ENCODE measurements around the gene ASB7.
"Not testable (repeated sequence)": the region's sequence is repeated elsewhere in the genome, so short reads cannot be mapped to it uniquely, and the experiment has no call there.

Gene ASB7

DNA sequence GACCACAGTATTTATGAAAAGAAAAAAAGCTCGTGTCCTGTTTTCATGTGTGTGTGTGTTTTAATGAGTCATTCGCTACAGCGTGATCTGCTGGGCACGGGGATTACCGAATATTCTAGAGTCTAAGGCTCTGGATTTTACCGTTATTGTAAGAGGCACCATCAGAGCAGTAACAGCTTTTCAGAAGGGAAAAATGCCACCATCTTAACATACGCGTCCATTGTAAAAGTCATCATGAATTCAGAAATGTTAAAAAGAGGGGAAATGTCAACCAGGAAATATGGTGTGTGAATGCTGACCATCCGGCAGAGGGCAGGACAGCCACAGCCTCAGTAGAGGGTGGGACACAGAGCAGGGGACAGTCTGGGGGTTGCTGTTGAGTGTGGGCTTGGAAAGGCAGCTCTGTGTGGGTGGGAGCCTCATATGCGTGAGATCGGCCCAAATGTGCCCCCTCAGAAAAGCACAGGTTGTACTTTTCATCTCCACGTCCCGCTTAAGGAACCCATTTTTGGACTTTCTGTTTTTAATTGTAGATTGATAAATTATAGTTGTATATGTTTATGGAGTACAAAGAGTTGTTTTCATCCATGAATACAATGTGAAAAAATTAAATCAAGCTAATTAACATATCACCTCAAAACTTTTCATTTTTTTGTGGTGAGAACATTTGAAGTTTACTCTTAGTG is 69.6 kb downstream of the ASB7 start:
- Histone ChIP-seq H3K4me3 (ENCODE audit: low read length) (peak overlapping the region; percentile 61), H3K27me3 (ENCODE audit: control insufficient read depth, insufficient read depth, low read length) (no peaks in the 10 kb centered on the region), H3K4me1 (ENCODE audit: control insufficient read depth, insufficient read depth, low read length) (peaks cover 13% of the 10 kb centered on the region)

DNA sequence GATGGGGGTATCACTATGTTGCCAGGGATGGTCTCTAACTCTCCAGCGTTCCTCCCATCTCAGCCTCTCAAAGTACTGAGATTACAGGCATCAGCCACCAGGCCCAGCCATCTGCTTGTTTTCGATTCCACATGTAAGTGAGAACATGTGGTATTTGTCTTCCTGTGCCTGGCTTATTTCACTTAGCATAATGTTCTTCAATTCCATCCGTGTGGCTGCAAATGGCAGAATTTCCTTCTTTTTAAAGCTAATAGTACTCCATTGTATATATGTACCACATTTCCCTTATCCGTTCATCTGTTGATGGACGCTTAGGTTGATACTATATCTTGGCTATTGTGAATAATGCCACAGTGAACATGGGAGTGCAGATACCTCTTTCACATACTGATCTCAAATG is 70.6 kb downstream of the ASB7 start:
- Histone ChIP-seq H3K4me1 (ENCODE audit: control insufficient read depth, insufficient read depth, low read length) (peaks cover 13% of the 10 kb centered on the region), H3K27me3 (ENCODE audit: control insufficient read depth, insufficient read depth, low read length) (no peaks in the 10 kb centered on the region), H3K9ac (ENCODE audit: low read depth, low read length) (no peak overlapping the region), H3K4me3 (ENCODE audit: low read length) (no peak overlapping the region), H3K4me2 (ENCODE audit: low read length) (no peak overlapping the region), H3K36me3 (ENCODE audit: insufficient read depth, low read length) (no peaks in the 10 kb centered on the region), H3K9me3 (replicated peaks; ENCODE audit: low read length) (no peaks in the 10 kb centered on the region)

More for the DNA sequence above, 69.6 kb downstream of the ASB7 start:
- Histone ChIP-seq H3K36me3 (ENCODE audit: insufficient read depth, low read length) (no peaks in the 10 kb centered on the region), H3K9ac (ENCODE audit: low read depth, low read length) (peak overlapping the region; percentile 62), H3K9me3 (replicated peaks; ENCODE audit: low read length) (no peaks in the 10 kb centered on the region), H3K4me2 (ENCODE audit: low read length) (peak overlapping the region; percentile 79)

DNA sequence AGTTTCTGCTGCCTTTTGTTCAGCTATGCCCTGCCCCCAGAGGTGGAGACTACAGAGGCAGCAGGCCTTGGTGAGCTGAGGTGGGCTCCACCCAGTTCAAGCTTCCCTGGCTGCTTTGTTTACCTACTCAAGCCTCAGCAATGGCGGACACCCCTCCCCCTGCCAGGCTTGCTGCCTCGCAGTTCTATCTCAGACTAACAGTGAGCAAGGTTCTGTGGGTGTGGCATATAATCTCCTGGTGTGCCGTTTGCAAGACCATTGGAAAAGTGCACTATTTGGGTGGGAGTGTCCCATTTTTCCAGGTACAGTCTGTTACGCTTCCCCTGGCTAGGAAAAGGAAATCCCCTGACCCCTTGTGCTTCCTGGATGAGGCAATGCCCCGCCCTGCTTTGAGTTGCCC is 76.8 kb downstream of the ASB7 start:
- H3K4me2 ChIP-seq (ENCODE audit: low read length); H3K9ac ChIP-seq (ENCODE audit: low read depth, low read length); H3K4me3 ChIP-seq (ENCODE audit: low read length); H3K36me3 ChIP-seq (ENCODE audit: insufficient read depth, low read length); H3K4me1 ChIP-seq (ENCODE audit: control insufficient read depth, insufficient read depth, low read length); H3K27me3 ChIP-seq (ENCODE audit: control insufficient read depth, insufficient read depth, low read length); H3K9me3 ChIP-seq (replicated peaks; ENCODE audit: low read length): not testable (repeated sequence)

DNA sequence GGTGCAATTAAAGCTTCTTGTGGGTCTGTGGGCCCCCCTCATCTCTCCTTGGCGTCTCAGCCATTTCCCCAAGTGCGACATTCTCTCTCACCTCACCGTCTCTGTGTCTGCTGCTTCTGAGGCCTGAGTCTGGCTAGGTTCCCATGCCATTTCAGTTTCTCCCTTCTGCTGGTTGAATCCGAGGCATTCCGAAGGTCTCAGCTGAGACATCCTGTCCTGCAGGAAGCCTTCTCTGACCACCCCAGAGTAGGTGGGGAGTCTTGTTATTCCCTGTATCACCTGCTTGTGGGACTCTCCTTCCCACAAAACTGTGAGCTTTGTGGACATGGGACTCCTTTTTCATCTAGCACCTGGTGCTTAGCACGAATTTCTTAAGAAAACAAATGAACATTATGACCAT is 78.3 kb downstream of the ASB7 start:
- no peaks in the 10 kb centered on the region for H3K36me3 ChIP-seq (ENCODE audit: insufficient read depth, low read length)
- no peak overlapping the region for H3K4me2 ChIP-seq (ENCODE audit: low read length)
- no peaks in the 10 kb centered on the region for H3K9me3 ChIP-seq (replicated peaks; ENCODE audit: low read length)
- H3K27me3 ChIP-seq (ENCODE audit: control insufficient read depth, insufficient read depth, low read length): no peaks in the 10 kb centered on the region
- no peaks in the 10 kb centered on the region for H3K4me1 ChIP-seq (ENCODE audit: control insufficient read depth, insufficient read depth, low read length)
- H3K9ac ChIP-seq (ENCODE audit: low read depth, low read length): no peak overlapping the region
- no peak overlapping the region for H3K4me3 ChIP-seq (ENCODE audit: low read length)

DNA sequence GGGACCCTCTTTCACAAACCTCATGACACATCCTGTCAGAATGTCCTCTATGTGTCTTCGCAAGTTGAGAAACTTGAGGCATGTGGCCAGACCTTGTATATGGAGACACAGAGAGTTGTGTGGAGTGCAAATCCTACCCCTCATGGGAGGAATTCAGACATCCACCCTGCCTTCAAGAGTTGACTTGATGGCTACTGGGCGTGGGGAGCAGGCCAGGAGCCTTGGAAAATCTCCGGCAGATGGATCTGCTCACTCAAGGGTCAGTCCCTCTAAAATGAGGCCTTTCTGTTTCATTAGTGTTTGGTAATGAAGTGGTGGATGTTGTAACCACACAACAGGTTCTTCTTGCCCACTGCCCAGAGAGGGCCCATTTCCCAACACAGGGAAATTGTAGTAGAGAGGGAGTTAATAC is 79.0 kb downstream of the ASB7 start:
- H3K4me3 ChIP-seq (ENCODE audit: low read length): no peak overlapping the region
- no peak overlapping the region for H3K9ac ChIP-seq (ENCODE audit: low read depth, low read length)
- H3K9me3 ChIP-seq (replicated peaks; ENCODE audit: low read length): no peaks in the 10 kb centered on the region
- H3K36me3 ChIP-seq (ENCODE audit: insufficient read depth, low read length): no peaks in the 10 kb centered on the region
- no peaks in the 10 kb centered on the region for H3K27me3 ChIP-seq (ENCODE audit: control insufficient read depth, insufficient read depth, low read length)
- H3K4me1 ChIP-seq (ENCODE audit: control insufficient read depth, insufficient read depth, low read length): peaks cover 6% of the 10 kb centered on the region
- H3K4me2 ChIP-seq (ENCODE audit: low read length): no peak overlapping the region

DNA sequence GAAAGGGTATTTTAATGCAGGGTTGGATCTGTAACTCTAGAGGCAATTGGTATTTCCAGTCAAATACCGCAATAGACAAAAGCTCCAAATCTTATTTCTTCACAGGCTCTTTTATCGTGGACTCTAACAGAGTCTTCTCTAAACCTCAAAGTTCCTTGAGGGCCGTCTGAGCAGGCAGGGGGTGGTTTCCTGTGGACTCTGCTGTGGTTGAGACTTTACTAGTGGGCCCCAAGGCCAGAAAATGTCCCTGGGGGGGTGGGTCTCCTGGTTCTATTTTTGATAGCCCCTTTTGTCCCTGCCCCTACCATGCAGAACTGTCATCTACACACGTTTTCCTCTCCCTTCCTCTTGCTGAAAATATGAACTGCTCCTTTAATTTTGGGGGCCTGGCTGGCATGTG is 80.1 kb downstream of the ASB7 start:
- H3K4me2 ChIP-seq (ENCODE audit: low read length): no peak overlapping the region
- no peak overlapping the region for H3K9ac ChIP-seq (ENCODE audit: low read depth, low read length)
- no peaks in the 10 kb centered on the region for H3K36me3 ChIP-seq (ENCODE audit: insufficient read depth, low read length)
- no peak overlapping the region for H3K4me3 ChIP-seq (ENCODE audit: low read length)
- H3K4me1 ChIP-seq (ENCODE audit: control insufficient read depth, insufficient read depth, low read length): peaks cover 15% of the 10 kb centered on the region
- no peaks in the 10 kb centered on the region for H3K9me3 ChIP-seq (replicated peaks; ENCODE audit: low read length)
- H3K27me3 ChIP-seq (ENCODE audit: control insufficient read depth, insufficient read depth, low read length): no peaks in the 10 kb centered on the region

DNA sequence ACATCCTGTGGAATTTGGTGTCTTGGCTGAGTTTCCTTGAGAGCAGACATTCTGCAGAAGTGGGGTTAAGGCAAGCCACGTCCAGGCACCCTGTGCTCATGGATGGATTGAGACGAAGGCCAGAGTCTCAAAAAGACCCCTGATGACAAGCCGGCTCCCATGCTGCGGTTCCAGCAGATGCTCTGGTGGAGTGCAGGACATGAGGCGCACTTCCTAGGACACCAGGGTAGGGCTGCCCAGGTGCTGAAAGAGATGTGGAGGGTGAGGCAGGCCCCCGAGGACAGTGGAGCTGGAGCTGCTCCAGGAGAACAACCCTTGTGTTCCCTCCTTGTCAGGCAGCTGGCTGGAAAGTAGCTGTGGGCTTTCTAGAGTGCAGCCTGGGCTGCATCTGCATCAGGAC is 81.0 kb downstream of the ASB7 start:
- Histone ChIP-seq H3K4me1 (ENCODE audit: control insufficient read depth, insufficient read depth, low read length) (peaks cover 24% of the 10 kb centered on the region), H3K27me3 (ENCODE audit: control insufficient read depth, insufficient read depth, low read length) (no peaks in the 10 kb centered on the region), H3K9me3 (replicated peaks; ENCODE audit: low read length) (no peaks in the 10 kb centered on the region), H3K36me3 (ENCODE audit: insufficient read depth, low read length) (no peaks in the 10 kb centered on the region), H3K4me3 (ENCODE audit: low read length) (no peak overlapping the region), H3K4me2 (ENCODE audit: low read length) (no peak overlapping the region), H3K9ac (ENCODE audit: low read depth, low read length) (no peak overlapping the region)

DNA sequence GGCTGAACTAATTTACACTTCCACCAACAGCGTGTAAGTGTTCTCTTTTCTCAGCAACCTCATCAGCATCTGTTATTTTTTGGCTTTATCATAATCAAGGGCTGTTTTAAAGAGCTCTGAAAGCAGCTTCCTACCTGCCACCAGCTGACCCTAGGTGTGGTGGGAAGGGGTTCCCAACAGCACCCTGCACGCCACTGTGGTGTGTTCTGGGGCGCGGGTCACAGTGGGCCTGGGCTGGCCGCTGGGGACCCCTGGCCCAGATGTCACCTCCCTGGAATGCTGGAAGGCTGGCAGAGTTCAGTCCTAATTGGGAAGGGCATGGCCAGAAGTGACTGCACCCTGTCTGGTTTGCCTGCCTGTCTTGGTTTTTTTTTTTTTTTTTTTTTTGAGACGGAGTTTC is 82.2 kb downstream of the ASB7 start:
- no peaks in the 10 kb centered on the region for H3K36me3 ChIP-seq (ENCODE audit: insufficient read depth, low read length)
- H3K4me2 ChIP-seq (ENCODE audit: low read length): no peak overlapping the region
- no peaks in the 10 kb centered on the region for H3K9me3 ChIP-seq (replicated peaks; ENCODE audit: low read length)
- H3K27me3 ChIP-seq (ENCODE audit: control insufficient read depth, insufficient read depth, low read length): no peaks in the 10 kb centered on the region
- H3K9ac ChIP-seq (ENCODE audit: low read depth, low read length): no peak overlapping the region
- H3K4me3 ChIP-seq (ENCODE audit: low read length): no peak overlapping the region
- peaks cover 31% of the 10 kb centered on the region for H3K4me1 ChIP-seq (ENCODE audit: control insufficient read depth, insufficient read depth, low read length)

DNA sequence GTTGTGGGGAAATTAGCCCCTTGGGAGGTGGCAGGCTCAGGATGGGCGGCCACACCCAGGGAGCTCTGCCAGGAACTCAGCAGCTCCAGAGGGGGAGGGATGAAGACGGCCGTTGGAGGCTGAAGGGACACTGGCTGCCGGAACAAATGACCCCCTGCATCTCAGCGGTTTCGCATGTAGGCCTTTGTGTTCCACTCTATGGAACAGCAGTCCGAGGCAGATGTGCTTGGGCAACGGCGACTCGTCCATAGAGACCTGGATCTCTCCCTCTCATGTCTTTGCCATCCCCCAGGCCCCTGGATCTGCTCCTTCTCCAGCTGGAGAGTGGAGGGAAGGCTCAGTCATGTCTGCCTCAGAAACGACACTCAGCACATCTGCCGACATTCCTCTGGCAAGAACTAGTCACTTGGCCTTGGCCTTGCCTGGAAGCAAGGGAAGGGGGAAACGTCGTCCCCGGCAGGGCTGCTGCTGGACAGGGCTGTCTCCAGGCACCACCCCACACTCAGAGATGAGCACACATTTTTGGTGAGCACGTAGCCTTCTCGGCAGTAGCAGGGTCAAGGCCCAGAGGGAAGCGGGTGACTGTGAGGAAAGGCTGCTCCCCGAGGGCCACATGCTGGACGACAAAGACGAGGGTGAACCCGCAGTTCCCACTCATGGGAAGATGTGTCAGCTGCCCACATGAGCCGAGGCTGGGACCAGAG is 83.8 kb downstream of the ASB7 start:
- no peak overlapping the region for H3K4me3 ChIP-seq (ENCODE audit: low read length)
- H3K36me3 ChIP-seq (ENCODE audit: insufficient read depth, low read length): no peaks in the 10 kb centered on the region
- no peaks in the 10 kb centered on the region for H3K9me3 ChIP-seq (replicated peaks; ENCODE audit: low read length)
- peaks cover 31% of the 10 kb centered on the region for H3K4me1 ChIP-seq (ENCODE audit: control insufficient read depth, insufficient read depth, low read length)
- peak overlapping the region; percentile 83 for H3K4me2 ChIP-seq (ENCODE audit: low read length)
- H3K27me3 ChIP-seq (ENCODE audit: control insufficient read depth, insufficient read depth, low read length): no peaks in the 10 kb centered on the region
- H3K9ac ChIP-seq (ENCODE audit: low read depth, low read length): peak overlapping the region; percentile 65

DNA sequence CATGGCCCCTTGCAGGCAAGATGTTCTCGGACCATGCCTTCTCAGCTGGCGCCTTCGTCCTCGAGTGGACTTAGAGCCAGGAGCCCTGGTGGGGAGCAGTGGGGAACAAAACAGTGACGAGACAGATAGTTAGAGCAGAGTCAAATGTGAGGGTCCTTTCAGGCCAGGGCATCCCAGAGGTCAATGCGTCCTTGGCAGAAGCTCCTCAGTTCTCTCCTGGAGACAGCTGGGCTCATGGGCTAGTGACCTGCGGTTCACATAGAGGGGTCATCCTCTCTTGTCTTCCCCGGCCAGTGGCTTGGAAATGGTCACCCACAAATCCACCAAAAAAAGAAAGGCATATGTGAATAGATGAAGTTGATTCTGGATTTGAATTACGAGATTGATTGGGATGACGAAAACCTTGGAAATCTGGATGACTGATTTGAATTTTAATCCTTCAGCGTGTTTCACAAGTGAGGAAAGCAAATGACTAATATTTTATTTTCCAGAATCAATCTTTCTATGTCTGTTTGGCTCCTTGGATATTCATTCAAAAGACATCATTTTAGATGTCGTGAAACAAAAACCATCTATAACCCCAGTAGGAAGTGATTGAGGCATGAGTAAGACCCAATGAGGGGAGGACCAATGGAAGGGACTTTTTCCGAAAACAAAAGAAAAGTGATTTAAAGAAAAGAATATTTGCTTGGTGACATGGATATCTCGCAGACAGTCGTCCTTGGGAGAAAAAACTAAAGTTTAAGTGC is 84.5 kb downstream of the ASB7 start:
- Histone ChIP-seq H3K36me3 (ENCODE audit: insufficient read depth, low read length) (no peaks in the 10 kb centered on the region), H3K9ac (ENCODE audit: low read depth, low read length) (peak overlapping the region; percentile 81), H3K4me1 (ENCODE audit: control insufficient read depth, insufficient read depth, low read length) (peaks cover 31% of the 10 kb centered on the region), H3K4me3 (ENCODE audit: low read length) (peak overlapping the region; percentile 54), H3K9me3 (replicated peaks; ENCODE audit: low read length) (no peaks in the 10 kb centered on the region), H3K27me3 (ENCODE audit: control insufficient read depth, insufficient read depth, low read length) (no peaks in the 10 kb centered on the region), H3K4me2 (ENCODE audit: low read length) (peak overlapping the region; percentile 83)

DNA sequence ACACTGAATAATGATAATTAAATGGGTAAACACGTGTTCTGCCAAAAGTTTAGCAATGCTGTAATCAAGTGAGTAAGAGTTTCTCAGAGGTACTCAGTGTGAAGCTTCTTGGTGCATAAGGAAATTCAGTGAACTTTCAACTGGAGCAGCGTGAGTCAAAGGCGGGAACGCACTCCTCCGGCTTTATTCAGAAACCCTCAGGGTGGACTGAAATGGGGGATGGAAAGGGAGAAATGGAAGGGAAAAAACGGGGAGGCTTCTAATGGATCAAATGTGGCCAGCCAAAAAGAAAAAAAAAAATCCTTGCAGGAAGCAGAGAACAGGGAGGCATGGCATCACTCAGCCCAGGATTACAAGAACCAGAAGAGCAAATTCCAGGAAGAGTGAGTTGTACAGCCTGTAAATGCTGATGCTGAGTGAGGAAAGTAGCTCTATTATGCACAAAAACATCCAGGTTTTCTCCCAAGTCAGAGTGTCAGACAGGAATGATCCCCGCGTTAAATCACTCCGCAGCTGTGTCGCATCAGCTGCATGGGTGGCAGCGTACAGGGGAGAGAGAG is 85.3 kb downstream of the ASB7 start:
- H3K4me3 ChIP-seq (ENCODE audit: low read length): peak overlapping the region; percentile 54
- peak overlapping the region; percentile 81 for H3K9ac ChIP-seq (ENCODE audit: low read depth, low read length)

More for the DNA sequence above, 85.3 kb downstream of the ASB7 start:
- Histone ChIP-seq H3K36me3 (ENCODE audit: insufficient read depth, low read length) (no peaks in the 10 kb centered on the region), H3K4me2 (ENCODE audit: low read length) (peak overlapping the region; percentile 83), H3K27me3 (ENCODE audit: control insufficient read depth, insufficient read depth, low read length) (no peaks in the 10 kb centered on the region), H3K4me1 (ENCODE audit: control insufficient read depth, insufficient read depth, low read length) (peaks cover 31% of the 10 kb centered on the region), H3K9me3 (replicated peaks; ENCODE audit: low read length) (no peaks in the 10 kb centered on the region)

All from skeletal muscle satellite cell (primary cell).